Measurements from ENCODE around the gene NF1. TPM values are rescaled to one million over a fixed set of nuclear protein-coding genes. Genes with fewer than 3 reads are reported as not detected.

The NF1 gene
- polyA plus RNA-seq, 2 of the 4 experiments (the other 2 are of a cell fraction) = 15.9 to 73.2 TPM

DNA sequence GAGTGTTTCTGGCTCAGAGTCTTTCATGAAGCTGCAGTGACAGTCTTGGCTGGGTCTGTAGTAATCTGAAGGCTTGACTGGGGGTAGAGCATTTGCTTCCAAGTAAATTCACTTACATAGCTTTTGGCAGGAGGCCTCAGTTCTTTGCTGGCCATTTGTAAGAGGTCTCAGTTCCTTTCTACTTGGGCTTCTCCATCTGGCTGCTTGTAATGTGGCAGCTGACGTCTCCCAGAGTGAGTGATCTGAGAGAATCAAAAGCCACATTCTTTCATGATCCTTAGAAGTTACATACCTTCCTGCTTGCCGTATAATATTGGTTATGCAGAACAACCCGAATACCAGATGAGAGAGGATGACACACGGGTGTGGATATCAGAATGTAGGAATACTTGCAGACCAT is 39.8 kb downstream of the NF1 start:
- 74% methylated on average over 4 of the region's 4 CpGs for WGBS (ENCODE audit: missing lambda C conversion rate)
- Histone ChIP-seq H3K9me3 (no peaks in the 10 kb centered on the region), H3K27ac (no peak overlapping the region), H3K4me3 (no peak overlapping the region), H3K4me2 (no peak overlapping the region), H3K4me1 (peaks cover 28% of the 10 kb centered on the region)
- POLR2A ChIA-PET = no interaction called here
- FAIRE-seq (no peak), DNase-seq (ENCODE audit: low read depth in 1 of 2, low spot score in 1 of 2) (no peak), ATAC-seq (no peak)
- TF ChIP-seq HOXB5 (CRISPR knock-in tag; IDR thresholded peaks at IDR 0.05) (no peak), GATA3 (IDR thresholded peaks at IDR 0.05; ENCODE audit: borderline replicate concordance) (no peak), TP53 (CRISPR knock-in tag; IDR thresholded peaks at IDR 0.05) (no peak), SREBF2 (IDR thresholded peaks at IDR 0.05) (no peak), ZSCAN20 (CRISPR knock-in tag; IDR thresholded peaks at IDR 0.05) (no peak), HOXA7 (CRISPR knock-in tag; IDR thresholded peaks at IDR 0.05) (no peak), MYC (IDR thresholded peaks at IDR 0.05; ENCODE audit: borderline replicate concordance, low read length) (no peak), KDM5A (IDR thresholded peaks at IDR 0.05) (no peak), ESRRA (IDR thresholded peaks at IDR 0.05; ENCODE audit: borderline replicate concordance, low read length) (no peak), RCOR1 (IDR thresholded peaks at IDR 0.05; ENCODE audit: low read depth, low read length) (no peak), EP300 (IDR thresholded peaks at IDR 0.05) (no peak), CHD2 (IDR thresholded peaks at IDR 0.05; ENCODE audit: low read length, partially characterized antibody) (no peak), BHLHE40 (IDR thresholded peaks at IDR 0.05; ENCODE audit: low read depth, low read length) (no peak), CHD4 (IDR thresholded peaks at IDR 0.05; ENCODE audit: borderline replicate concordance) (no peak), FOSL2 (IDR thresholded peaks at IDR 0.05) (no peak), FOSL2 (CRISPR knock-in tag; IDR thresholded peaks at IDR 0.05) (no peak), HOXB13 (CRISPR knock-in tag; IDR thresholded peaks at IDR 0.05; ENCODE audit: low read depth) (no peak)
- TF ChIP-seq, protein P1, sequence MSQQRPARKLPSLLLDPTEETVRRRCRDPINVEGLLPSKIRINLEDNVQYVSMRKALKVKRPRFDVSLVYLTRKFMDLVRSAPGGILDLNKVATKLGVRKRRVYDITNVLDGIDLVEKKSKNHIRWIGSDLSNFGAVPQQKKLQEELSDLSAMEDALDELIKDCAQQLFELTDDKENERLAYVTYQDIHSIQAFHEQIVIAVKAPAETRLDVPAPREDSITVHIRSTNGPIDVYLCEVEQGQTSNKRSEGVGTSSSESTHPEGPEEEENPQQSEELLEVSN (IDR thresholded peaks at IDR 0.05; ENCODE audit: borderline replicate concordance, low read depth) = no peak
- TF ChIP-seq, protein P2, sequence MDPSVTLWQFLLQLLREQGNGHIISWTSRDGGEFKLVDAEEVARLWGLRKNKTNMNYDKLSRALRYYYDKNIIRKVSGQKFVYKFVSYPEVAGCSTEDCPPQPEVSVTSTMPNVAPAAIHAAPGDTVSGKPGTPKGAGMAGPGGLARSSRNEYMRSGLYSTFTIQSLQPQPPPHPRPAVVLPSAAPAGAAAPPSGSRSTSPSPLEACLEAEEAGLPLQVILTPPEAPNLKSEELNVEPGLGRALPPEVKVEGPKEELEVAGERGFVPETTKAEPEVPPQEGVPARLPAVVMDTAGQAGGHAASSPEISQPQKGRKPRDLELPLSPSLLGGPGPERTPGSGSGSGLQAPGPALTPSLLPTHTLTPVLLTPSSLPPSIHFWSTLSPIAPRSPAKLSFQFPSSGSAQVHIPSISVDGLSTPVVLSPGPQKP (IDR thresholded peaks at IDR 0.05; ENCODE audit: low read depth, low read length) = no peak
- TF ChIP-seq, protein P3, sequence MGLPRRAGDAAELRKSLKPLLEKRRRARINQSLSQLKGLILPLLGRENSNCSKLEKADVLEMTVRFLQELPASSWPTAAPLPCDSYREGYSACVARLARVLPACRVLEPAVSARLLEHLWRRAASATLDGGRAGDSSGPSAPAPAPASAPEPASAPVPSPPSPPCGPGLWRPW (IDR thresholded peaks at IDR 0.05) = no peak
- CTCF ChIA-PET = interaction anchor here (1.1 kb wide), 1 partner anchor 79 kb away, joined by 3 read pairs; no protein-coding TSS in a partner anchor

DNA sequence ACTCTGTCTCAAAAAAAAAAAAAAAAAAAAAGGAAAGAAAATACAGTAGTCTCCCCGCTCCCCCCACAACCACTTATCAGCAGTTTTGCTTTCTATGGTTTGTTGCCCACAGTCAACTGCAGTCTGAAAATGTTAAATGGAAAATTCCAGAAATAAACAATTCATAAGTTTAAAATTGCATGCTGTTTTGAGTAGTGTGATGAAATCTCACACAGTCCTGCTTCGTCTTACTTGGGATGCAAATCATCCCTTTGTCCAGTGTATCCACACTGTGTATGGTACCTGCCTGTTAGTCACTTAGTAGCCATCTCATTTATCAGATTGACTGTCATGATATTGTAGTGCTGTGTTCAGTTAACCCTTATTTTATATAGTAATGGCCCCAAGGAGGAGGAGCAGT is 41.5 kb downstream of the NF1 start:
- POLR2A ChIA-PET = no interaction called here
- TF ChIP-seq, protein P4, sequence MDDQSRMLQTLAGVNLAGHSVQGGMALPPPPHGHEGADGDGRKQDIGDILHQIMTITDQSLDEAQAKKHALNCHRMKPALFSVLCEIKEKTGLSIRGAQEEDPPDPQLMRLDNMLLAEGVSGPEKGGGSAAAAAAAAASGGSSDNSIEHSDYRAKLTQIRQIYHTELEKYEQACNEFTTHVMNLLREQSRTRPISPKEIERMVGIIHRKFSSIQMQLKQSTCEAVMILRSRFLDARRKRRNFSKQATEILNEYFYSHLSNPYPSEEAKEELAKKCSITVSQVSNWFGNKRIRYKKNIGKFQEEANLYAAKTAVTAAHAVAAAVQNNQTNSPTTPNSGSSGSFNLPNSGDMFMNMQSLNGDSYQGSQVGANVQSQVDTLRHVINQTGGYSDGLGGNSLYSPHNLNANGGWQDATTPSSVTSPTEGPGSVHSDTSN (IDR thresholded peaks at IDR 0.05) = no peak
- no peak for TF ChIP-seq MYC (IDR thresholded peaks at IDR 0.05; ENCODE audit: borderline replicate concordance, low read length)
- TF ChIP-seq, protein P5, sequence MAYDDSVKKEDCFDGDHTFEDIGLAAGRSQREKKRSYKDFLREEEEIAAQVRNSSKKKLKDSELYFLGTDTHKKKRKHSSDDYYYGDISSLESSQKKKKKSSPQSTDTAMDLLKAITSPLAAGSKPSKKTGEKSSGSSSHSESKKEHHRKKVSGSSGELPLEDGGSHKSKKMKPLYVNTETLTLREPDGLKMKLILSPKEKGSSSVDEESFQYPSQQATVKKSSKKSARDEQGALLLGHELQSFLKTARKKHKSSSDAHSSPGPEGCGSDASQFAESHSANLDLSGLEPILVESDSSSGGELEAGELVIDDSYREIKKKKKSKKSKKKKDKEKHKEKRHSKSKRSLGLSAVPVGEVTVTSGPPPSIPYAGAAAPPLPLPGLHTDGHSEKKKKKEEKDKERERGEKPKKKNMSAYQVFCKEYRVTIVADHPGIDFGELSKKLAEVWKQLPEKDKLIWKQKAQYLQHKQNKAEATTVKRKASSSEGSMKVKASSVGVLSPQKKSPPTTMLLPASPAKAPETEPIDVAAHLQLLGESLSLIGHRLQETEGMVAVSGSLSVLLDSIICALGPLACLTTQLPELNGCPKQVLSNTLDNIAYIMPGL (CRISPR knock-in tag; IDR thresholded peaks at IDR 0.05; ENCODE audit: borderline replicate concordance) = no peak
- TF ChIP-seq NFE2L2 (conservative IDR thresholded peaks at IDR 0.05; ENCODE audit: low read length) = no peak
- no peak for TF ChIP-seq KDM5A (IDR thresholded peaks at IDR 0.05)
- no peak for TF ChIP-seq POLR2AphosphoS2 (conservative IDR thresholded peaks at IDR 0.05; ENCODE audit: low read length)
- Histone ChIP-seq H3K4me2 (no peak overlapping the region), H3K9me3 (no peaks in the 10 kb centered on the region), H3K4me1 (peaks cover 11% of the 10 kb centered on the region; the same call in 2 of the 3 replicates), H3K27ac (no peak overlapping the region), H3K4me3 (no peak overlapping the region)
- 71% methylated on average over 2 of the region's 2 CpGs for WGBS (ENCODE audit: missing lambda C conversion rate)
- DNase-seq (ENCODE audit: low read depth in 1 of 2, low spot score in 1 of 2) (peak in 1 of 2 experiments; percentile 25), ATAC-seq (peak; percentile 75 to 85; a peak in 5 of 6 replicates), FAIRE-seq (no peak)
- CTCF ChIA-PET = no interaction called here
